ENCODE results near the gene TM4SF5.

DNA sequence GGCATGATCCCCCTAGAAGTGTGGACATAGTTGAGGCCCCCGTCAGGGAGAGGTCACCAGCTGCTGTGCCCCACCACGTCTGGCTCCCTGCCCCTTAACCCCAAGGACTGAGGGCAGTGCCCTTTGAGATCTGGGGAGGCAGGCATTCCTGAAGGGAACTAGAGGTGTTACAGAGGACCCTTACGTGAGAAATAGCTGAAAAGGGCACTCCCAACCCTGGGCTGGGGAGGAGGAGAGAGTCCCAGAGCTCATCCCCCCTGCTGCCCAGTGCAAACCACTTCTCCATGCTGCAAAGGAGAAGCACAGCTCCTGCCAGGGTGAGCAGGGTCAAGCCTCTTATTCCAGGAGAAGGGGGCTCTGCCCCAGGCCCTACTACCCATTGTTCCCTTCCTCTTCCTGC is 51.1 kb downstream of the TM4SF5 start:
- TF ChIP-seq POLR2AphosphoS5 (IDR thresholded peaks at IDR 0.05; ENCODE audit: low read depth, low read length) = no peak
- TF ChIP-seq TAF1 (IDR thresholded peaks at IDR 0.05; ENCODE audit: borderline replicate concordance, low read depth, low read length) = no peak
- TF ChIP-seq POLR2A (IDR thresholded peaks at IDR 0.05; ENCODE audit: low read depth, low read length) = no peak

Measured in GM12892 (cell line).